Fibroblast of pulmonary artery (primary cell): ENCODE data around the gene KATNIP.
"Not testable (repeated sequence)": the region's sequence is repeated elsewhere in the genome, so short reads cannot be mapped to it uniquely, and the experiment has no call there.

Source experiments
- DNase-seq: peaks from one replicate; pipeline ENCODE4 v3.0.0-alpha.2; 2010; ENCODE audit warnings: low read depth
- H3K4me3 ChIP-seq: replicated peaks from 2 replicates; pipeline ENCODE4 v1.5.1; 2011; ENCODE audit warnings: low read depth, mild to moderate bottlenecking, control low read depth, low read length, moderate library complexity
- TF ChIP-seq, protein P1 (sequence below): IDR thresholded peaks from 2 replicates; pipeline ENCODE4 v1.5.1; 2011; ENCODE audit warnings: mild to moderate bottlenecking, control low read depth, low read length, inconsistent platforms; ENCODE audit errors: missing control alignments

Gene KATNIP

DNA sequence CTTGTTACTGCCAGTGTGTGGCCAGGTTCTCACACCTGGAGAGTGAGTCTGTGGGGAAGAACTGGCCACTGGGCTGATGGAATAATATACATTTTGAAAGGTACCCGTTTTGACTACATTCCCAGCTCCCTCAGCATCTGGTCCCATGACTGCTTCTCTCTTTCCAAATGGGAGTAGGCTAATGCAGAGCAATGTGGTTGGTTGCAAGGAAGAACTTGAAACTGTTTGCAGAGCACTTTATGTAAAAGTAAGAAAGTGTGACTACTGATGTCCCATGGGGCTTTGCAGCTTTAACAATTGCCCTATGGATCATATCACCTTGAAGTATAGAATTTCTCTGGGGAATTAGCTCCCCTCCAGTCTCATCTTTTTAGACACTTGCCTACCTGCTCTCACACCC, 9.0 kb downstream of the KATNIP start:
- TF ChIP-seq, protein P1, sequence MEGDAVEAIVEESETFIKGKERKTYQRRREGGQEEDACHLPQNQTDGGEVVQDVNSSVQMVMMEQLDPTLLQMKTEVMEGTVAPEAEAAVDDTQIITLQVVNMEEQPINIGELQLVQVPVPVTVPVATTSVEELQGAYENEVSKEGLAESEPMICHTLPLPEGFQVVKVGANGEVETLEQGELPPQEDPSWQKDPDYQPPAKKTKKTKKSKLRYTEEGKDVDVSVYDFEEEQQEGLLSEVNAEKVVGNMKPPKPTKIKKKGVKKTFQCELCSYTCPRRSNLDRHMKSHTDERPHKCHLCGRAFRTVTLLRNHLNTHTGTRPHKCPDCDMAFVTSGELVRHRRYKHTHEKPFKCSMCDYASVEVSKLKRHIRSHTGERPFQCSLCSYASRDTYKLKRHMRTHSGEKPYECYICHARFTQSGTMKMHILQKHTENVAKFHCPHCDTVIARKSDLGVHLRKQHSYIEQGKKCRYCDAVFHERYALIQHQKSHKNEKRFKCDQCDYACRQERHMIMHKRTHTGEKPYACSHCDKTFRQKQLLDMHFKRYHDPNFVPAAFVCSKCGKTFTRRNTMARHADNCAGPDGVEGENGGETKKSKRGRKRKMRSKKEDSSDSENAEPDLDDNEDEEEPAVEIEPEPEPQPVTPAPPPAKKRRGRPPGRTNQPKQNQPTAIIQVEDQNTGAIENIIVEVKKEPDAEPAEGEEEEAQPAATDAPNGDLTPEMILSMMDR = no peak
- no peak for DNase-seq
- H3K4me3 ChIP-seq = no peak overlapping the region

DNA sequence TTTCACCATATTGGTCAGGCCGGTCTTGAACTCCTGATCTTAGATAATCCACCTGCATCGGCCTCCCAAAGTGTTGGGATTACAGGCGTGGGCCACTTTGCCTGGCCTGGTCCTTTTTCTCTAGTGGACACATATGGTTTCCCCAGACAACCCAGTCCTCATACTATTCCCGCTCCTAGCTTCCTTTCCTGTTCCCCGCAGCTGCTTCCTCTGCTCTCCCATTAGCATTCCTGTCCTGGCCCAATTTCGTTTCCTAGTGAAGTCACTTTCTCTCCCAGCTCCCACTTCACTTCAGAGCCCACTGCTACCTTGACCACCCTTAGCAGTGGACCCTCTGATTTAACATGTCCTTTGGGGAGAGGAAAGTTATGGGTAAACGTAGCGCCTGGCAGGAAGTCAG, 11.3 kb downstream of the KATNIP start:
- TF ChIP-seq, protein P1 = no peak
- no peak overlapping the region for H3K4me3 ChIP-seq
- DNase-seq = no peak

DNA sequence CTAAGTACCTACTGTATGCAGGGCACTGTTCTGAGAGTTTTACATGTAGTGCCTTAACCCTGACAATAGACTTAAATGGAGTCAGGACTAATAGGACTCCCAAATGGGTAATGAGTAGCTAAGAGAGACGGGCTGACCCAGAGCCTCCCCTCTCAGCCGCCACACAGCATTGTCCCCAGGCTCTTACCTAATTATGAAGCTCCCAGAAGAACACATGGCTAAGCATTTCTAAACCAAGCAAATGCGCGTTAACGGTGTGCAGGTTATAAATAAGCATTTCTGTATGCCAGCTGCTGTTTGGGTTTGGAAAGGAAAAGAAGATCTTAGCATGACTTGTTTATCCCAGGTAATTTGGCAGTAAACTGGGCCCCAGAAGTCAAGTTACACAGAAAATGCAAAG, 14.3 kb downstream of the KATNIP start:
- TF ChIP-seq, protein P1 = no peak
- DNase-seq = no peak
- no peak overlapping the region for H3K4me3 ChIP-seq

DNA sequence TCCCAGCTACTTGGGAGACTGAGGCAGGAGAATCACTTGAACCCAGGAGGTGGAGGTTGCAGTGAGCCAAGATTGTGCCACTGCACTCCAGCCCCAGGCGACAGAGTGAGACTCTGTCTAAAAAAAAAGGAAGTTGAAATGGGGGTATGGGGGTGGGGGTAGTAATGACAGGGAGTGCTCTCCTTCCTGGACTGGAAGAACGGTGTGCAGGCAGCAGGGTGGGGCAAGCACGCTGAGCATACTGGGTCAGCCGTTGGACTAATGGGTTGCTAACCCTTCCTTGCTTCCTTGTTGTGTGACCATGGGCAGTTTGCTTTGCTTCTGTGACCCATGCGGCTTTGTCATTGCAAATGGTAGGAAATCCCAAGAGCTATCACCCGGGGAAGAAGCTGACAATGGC, 16.5 kb downstream of the KATNIP start:
- no peak for DNase-seq
- TF ChIP-seq, protein P1 = no peak
- H3K4me3 ChIP-seq = no peak overlapping the region

DNA sequence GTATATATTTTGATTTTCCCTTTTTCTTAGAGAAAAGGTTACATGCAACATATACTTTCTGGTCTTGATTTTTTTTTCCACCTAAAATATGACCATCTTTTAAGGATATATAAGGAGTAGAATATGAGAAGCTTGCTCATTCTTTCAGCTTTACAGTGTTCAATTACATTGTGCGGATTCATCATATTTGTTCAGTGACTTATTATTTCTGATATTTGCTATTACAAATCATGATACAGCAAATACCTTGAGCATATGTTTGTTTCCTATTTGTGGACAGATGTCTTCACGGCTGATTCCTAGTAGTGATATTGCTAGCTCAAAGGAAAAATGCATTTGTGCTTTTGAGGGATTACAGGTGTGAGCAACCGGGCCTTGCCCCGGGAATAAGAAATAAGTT, 18.1 kb downstream of the KATNIP start:
- no peak overlapping the region for H3K4me3 ChIP-seq
- TF ChIP-seq, protein P1 = no peak
- no peak for DNase-seq

DNA sequence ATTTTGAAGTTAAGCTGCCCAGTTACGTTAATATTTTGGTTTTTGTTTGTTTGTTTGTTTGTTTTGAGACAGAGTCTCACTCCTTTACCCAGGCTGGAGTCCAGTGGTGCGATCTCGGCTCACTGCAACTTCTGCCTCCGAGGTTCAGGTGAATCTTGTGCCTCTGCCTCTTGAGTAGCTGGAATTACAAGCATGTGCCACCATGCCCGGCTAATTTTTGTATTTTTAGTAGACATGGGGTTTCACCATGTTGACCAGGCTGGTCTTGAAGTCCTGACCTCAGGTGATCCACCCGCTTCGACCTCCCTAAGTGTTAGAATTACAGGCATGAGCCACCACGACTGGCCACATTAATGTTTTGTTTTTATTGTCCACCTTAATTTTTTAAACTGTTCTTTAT, 21.0 kb downstream of the KATNIP start:
- not testable (repeated sequence) for H3K4me3 ChIP-seq, DNase-seq

DNA sequence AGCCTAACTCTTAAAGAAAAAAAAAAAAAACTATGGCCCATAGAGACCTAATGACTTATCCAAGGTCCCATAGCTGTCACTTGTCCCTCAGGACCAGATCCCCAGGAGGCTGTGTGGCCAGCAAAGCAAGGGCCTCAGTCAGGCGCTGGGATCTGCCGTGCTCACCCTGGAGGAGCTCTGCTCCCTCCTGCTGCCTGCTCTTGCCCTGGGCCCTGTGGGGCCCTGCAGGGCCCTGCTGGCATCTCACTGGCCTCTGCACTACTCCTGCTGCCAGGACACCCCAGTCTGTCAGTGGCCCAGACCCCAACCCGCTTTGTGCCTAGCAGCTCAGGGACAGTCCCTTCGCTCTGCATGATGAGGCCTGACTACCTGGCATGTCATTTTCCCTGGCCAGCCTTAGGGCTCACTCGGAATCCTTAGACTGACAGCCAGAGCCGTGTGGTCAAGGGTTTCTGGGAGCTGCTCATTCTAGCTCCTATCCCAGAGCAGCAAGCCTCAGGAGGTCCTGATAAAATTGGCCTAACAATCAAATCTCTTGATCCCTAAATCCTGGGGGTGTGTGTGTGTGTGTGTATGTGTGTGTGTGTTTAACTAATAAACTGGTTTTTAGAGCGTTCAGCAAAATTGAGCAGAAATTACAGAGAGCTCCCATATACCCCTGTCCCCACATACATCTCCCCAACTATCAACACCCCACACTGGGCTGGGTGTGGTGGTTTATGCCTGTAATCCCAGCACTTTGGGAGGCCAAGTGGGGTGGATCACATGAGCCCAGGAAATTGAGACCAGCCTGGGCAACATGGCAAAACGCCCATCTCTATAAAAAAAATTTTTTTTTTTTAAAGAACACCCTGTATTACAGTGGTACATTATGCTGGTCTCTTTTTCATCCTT, 21.7 kb downstream of the KATNIP start:
- H3K4me3 ChIP-seq = no peak overlapping the region
- DNase-seq = no peak

More for the DNA sequence above, 21.7 kb downstream of the KATNIP start:
- TF ChIP-seq, protein P1 = no peak
